Upper lobe of right lung (tissue), 1 donor: ENCODE measurements around the gene MEGF11. TPM values are rescaled to one million over a fixed set of nuclear protein-coding genes. Genes with fewer than 3 reads are reported as not detected.
A peak's percentile ranks its signal among the peaks of the same experiment; 100 is the strongest.

Source experiments
- ATAC-seq: fragments of 200-7000 bp; cut with Tn5 transposase; one replicate; pipeline ENCODE4 v1.9.1; 2020; ENCODE audit warnings: mild to moderate bottlenecking, moderate library complexity
- DNase-seq: peaks from one replicate; pipeline ENCODE4 v3.0.0-alpha.2; 2020
- H3K27ac ChIP-seq: fragments of 200-600 bp; one replicate; pipeline ENCODE4 v1.8.0; 2022
- H3K27me3 ChIP-seq: fragments of 200-600 bp; one replicate; pipeline ENCODE4 v1.8.0; 2022; ENCODE audit warnings: mild to moderate bottlenecking
- H3K36me3 ChIP-seq: fragments of 200-600 bp; one replicate; pipeline ENCODE4 v1.8.0; 2022
- H3K4me1 ChIP-seq: fragments of 200-600 bp; one replicate; pipeline ENCODE4 v1.8.0; 2022
- H3K4me3 ChIP-seq: fragments of 200-600 bp; one replicate; pipeline ENCODE4 v1.8.0; 2022; ENCODE audit warnings: mild to moderate bottlenecking
- H3K9me3 ChIP-seq: fragments of 200-600 bp; one replicate; pipeline ENCODE4 v1.8.0; 2022
- intact Hi-C: fragments of 100-400 bp; cut with DNase I; formaldehyde crosslinking; loops from one replicate; pipeline ENCODE4 v1.11.0; 2022
- total RNA-seq: library from RNA; stranded (reverse); fragmentation: NEBNext Ultra II Directional; extraction: Animal tissue kit (Norgen Biotek cat#: 25700); gene quantifications from one replicate; pipeline ENCODE4 v1.2.1, GENCODE V29; 2021
- TF ChIP-seq, protein P1 (sequence below): fragments of 200-600 bp; IDR thresholded peaks from one replicate; pipeline ENCODE4 v1.8.0; 2022; ENCODE audit warnings: antibody characterized with exemption
- donor health status: DM: no; HTN: yes; CAD: no; lungs with severe emphysema.

The MEGF11 gene
- total RNA-seq, 1 donor from 2014 or later: 3.0 TPM

GRCh38 chr15:66092053-66093016, 161.2 kb downstream of the MEGF11 start:
- no peaks in the 10 kb centered on the region for H3K9me3 ChIP-seq
- no peaks in the 10 kb centered on the region for H3K27me3 ChIP-seq
- H3K27ac ChIP-seq: no peak overlapping the region
- no peak overlapping the region for H3K4me3 ChIP-seq
- ATAC-seq: no peak
- no peaks in the 10 kb centered on the region for H3K36me3 ChIP-seq
- H3K4me1 ChIP-seq: peaks cover 3% of the 10 kb centered on the region
- TF ChIP-seq, protein P1, sequence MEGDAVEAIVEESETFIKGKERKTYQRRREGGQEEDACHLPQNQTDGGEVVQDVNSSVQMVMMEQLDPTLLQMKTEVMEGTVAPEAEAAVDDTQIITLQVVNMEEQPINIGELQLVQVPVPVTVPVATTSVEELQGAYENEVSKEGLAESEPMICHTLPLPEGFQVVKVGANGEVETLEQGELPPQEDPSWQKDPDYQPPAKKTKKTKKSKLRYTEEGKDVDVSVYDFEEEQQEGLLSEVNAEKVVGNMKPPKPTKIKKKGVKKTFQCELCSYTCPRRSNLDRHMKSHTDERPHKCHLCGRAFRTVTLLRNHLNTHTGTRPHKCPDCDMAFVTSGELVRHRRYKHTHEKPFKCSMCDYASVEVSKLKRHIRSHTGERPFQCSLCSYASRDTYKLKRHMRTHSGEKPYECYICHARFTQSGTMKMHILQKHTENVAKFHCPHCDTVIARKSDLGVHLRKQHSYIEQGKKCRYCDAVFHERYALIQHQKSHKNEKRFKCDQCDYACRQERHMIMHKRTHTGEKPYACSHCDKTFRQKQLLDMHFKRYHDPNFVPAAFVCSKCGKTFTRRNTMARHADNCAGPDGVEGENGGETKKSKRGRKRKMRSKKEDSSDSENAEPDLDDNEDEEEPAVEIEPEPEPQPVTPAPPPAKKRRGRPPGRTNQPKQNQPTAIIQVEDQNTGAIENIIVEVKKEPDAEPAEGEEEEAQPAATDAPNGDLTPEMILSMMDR: no peak
- no peak for DNase-seq
- intact Hi-C loops: no loop called here

- Histone ChIP-seq H3K4me3 (no peak overlapping the region), H3K36me3 (no peaks in the 10 kb centered on the region), H3K27me3 (no peaks in the 10 kb centered on the region), H3K27ac (no peak overlapping the region), H3K4me1 (peaks cover 3% of the 10 kb centered on the region), H3K9me3 (no peaks in the 10 kb centered on the region)
- TF ChIP-seq, protein P1: no peak
- ATAC-seq (no peak), DNase-seq (no peak)
- intact Hi-C loops: no loop called here
Observed at GRCh38 chr15:66089509-66089908, 164.0 kb downstream of the MEGF11 start.

- H3K4me1 ChIP-seq: peaks cover 3% of the 10 kb centered on the region
- no peaks in the 10 kb centered on the region for H3K36me3 ChIP-seq
- ATAC-seq (peak; percentile 54), DNase-seq (peak; percentile 46)
- H3K9me3 ChIP-seq: no peaks in the 10 kb centered on the region
- no peak overlapping the region for H3K27ac ChIP-seq
- no peaks in the 10 kb centered on the region for H3K27me3 ChIP-seq
- no peak overlapping the region for H3K4me3 ChIP-seq
- TF ChIP-seq, protein P1: no peak
- intact Hi-C loops: no loop called here
Observed at GRCh38 chr15:66089049-66089448, 164.5 kb downstream of the MEGF11 start.

GRCh38 chr15:66085128-66085527, 168.4 kb downstream of the MEGF11 start:
- intact Hi-C loops: no loop called here
- Histone ChIP-seq H3K4me3 (no peak overlapping the region), H3K9me3 (no peaks in the 10 kb centered on the region), H3K27ac (no peak overlapping the region), H3K27me3 (no peaks in the 10 kb centered on the region), H3K36me3 (no peaks in the 10 kb centered on the region), H3K4me1 (peaks cover 3% of the 10 kb centered on the region)
- no peak for DNase-seq
- TF ChIP-seq, protein P1: no peak
- no peak for ATAC-seq

GRCh38 chr15:66084704-66085103, 168.8 kb downstream of the MEGF11 start:
- intact Hi-C loops: no loop called here
- Histone ChIP-seq H3K36me3 (no peaks in the 10 kb centered on the region), H3K4me3 (no peak overlapping the region), H3K4me1 (peaks cover 3% of the 10 kb centered on the region), H3K9me3 (no peaks in the 10 kb centered on the region), H3K27ac (no peak overlapping the region), H3K27me3 (no peaks in the 10 kb centered on the region)
- TF ChIP-seq, protein P1: no peak
- ATAC-seq (no peak), DNase-seq (peak; percentile 45)
